ENCODE measurements around the gene NLRC5. TPM values are rescaled to one million over a fixed set of nuclear protein-coding genes. Genes with fewer than 3 reads are reported as not detected.
A peak's percentile ranks its signal among the peaks of the same experiment; 100 is the strongest.

The NLRC5 gene
- total and polyA plus RNA-seq, 9 of the 15 experiments (the other 6 are each of a cell fraction or from before 2014, with no cell fraction given) = 0.59 to 0.71 TPM; not detected in 7

GRCh38 chr16:56960681-56961281 lies 28.6 kb upstream of the NLRC5 start:
- ChIA-PET POLR2A (interaction anchor here (0.9 to 1.9 kb wide), 3 partner anchors 11 to 19 kb away, joined by 3 to 7 read pairs (median 3); no protein-coding TSS in a partner anchor), CTCF (ENCODE audit: low intra/inter-chr PET ratio) (interaction anchor here (0.6 kb wide), 1 partner anchor 711 kb away, joined by 3 read pairs; no protein-coding TSS in a partner anchor)
- TF ChIP-seq SFPQ (IDR thresholded peaks at IDR 0.05; ENCODE audit: low read depth, low read length) = no peak
- no peak overlapping the region for H2AFZ ChIP-seq (ENCODE audit: low read depth, low read length)
- H3K27ac ChIP-seq (ENCODE audit: extremely low read depth, low read depth, low read length) = no peak overlapping the region
- DNase-seq (ENCODE audit: extremely low read depth in 1 of 4, low spot score in 3 of 4) (no peak), ATAC-seq (no peak), FAIRE-seq (no peak)
- H3K27me3 ChIP-seq (ENCODE audit: control insufficient read depth in 2 of 2, insufficient read depth in 2 of 2, low read length in 2 of 2) = peaks cover 17 to 28% of the 10 kb centered on the region in 2 experiments; a peak in 4 of 5 replicates
- H3K4me1 ChIP-seq (replicated peaks in 1 of 2; ENCODE audit: control insufficient read depth in 2 of 2, insufficient read depth in 2 of 2, low read length in 2 of 2) = peaks cover 4 to 22% of the 10 kb centered on the region in 2 experiments; a peak in 4 of 5 replicates
- 0 out of 4 replicates have a peak overlapping the region, but pooled peaks of 1 of the 2 experiments have one; percentile 21 for H3K9ac ChIP-seq (ENCODE audit: insufficient read depth in 1 of 2, low read depth in 2 of 2, low read length in 2 of 2)
- 0 out of 2 replicates have a peak, but pooled peaks cover 1% of the 10 kb centered on the region for H3K9me3 ChIP-seq (replicated peaks; ENCODE audit: control insufficient read depth, insufficient read depth, low read depth, low read length)
- WGBS (ENCODE audit: insufficient coverage, low coverage, missing lambda C conversion rate) = 27% methylated on average over 12 of the region's 13 CpGs
- no peaks in the 10 kb centered on the region for H4K20me1 ChIP-seq (replicated peaks; ENCODE audit: control insufficient read depth, insufficient read depth, low read length)
- no peak overlapping the region for H3K4me3 ChIP-seq
- H3K36me3 ChIP-seq (ENCODE audit: control insufficient read depth, insufficient read depth, low read length) = no peaks in the 10 kb centered on the region
- no peaks in the 10 kb centered on the region for H3K9me1 ChIP-seq (ENCODE audit: control insufficient read depth, insufficient read depth, low read length)
- intact Hi-C loops (cut with micrococcal nuclease) (loop anchor here (5.0 kb wide), 1 partner anchor 57 kb away; no protein-coding TSS in a partner anchor), in situ Hi-C loops (cut with MboI) (no loop called here)
- no peaks in the 10 kb centered on the region for H3K79me2 ChIP-seq (ENCODE audit: control insufficient read depth, insufficient read depth, low read length)
- no TSS peak for BruUV-seq (replicated peaks)
- no peak overlapping the region for H3K4me2 ChIP-seq (ENCODE audit: insufficient read depth, low read length)
